ENCODE measurements around the gene SAP30BP.

SAP30BP gene

DNA sequence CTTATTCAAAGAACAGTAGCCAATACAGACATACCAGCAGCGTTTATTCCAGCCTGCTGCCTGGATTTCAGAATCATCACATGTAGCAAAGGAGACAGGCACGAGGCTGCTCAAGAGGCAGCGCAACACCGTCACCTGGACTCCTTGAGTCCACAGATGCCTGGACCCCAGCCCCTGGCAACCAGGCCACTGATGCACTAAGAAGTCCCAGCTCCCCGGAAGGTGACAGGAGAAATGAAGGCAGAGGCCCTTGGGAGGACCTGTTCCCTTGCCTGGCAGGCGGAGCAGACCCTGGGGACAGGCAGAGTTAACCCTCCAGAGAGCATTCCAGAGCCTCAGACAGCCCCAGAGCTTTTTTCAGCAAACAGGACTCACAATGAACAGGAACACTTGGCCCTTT, 17.5 kb upstream of the SAP30BP start:
- DNase-seq (ENCODE audit: low read depth) = no peak

DNA sequence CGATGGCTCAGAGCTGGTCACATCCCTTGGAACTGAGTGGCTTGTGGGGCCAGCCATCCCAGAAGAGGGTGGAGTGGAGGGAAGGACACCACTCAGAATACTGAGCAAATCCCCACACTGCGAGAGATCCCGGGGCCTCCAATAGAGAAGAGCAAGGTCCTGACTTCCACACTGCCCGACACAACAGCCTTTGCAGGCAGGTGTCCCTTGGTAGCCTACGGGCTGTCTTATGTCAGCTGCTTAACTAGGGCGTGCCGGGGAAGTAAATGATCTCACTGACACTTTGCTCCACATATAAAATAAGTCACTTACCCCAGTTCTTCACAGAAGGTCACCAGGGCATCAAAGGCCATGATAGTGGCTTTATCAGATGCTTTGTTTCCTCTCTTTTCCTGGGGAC, 16.3 kb upstream of the SAP30BP start:
- no peak for DNase-seq (ENCODE audit: low read depth)

DNA sequence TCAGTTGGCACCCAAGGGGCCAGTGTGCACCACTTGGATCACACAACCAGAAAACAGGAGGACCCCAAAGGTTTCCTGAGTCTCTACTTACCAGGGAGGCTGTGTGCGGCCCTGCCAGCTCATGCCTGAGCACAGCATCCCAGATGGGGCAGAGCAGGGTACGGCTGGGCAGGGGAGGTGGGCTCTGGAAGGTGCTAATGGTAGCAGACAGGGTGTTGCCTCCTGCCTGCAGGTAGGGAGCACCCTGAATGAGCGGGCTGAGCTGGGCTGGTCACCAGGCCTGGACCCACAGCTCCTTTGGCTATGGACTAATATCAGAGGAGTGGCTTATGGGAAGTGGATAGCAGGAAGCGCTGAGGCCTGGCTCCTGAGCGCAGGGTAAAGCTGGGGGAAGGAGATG, 14.8 kb upstream of the SAP30BP start:
- DNase-seq (ENCODE audit: low read depth) = no peak

DNA sequence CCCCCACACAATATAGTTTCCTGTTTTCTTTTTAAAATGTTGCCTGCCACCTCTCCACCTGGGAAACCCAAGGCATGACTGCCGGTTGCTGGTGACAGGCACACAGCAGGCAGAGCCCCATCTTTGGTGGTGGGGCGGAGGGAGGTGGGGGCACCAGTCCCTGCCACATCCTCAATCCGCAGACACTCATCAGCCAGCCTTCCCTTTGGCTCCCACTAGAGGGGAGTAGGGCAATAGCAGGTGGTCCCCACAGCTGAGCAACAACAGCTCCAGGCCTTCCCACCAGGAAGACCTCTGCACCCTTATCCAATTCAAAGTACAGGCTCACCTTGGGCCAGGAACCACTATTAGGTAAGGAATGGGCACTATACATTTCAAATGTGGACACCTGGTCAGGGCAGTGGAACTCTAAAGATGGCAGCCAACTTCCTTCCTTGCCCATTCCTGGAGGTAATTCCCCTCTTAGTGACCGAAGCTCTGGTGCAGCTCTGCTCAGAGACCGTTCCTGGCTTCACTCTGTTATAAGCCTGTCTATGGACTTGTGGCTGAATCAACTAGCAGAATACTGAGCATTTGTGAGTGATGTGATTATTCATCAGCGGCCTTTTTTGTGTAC, 14.1 kb upstream of the SAP30BP start:
- DNase-seq (ENCODE audit: low read depth) = no peak

DNA sequence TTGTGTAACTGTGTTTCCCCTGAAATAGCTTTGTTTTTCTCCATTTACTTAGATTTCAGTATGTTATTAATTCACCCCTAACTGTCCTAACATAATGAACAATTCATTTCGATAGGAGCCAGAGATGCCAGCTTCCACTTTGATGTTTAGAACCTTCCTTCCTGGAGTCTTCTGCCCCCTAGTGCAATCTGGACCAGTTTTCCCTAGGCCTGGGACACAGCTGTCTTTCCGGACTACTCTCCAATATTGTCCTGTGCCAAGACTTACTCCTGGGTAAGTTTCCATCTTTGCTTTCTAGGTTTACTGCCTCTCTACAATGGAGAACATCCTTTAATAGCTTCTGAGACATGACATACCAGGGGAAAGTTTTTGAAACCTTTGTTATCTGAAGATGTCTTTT, 13.0 kb upstream of the SAP30BP start:
- no peak for DNase-seq (ENCODE audit: low read depth)

DNA sequence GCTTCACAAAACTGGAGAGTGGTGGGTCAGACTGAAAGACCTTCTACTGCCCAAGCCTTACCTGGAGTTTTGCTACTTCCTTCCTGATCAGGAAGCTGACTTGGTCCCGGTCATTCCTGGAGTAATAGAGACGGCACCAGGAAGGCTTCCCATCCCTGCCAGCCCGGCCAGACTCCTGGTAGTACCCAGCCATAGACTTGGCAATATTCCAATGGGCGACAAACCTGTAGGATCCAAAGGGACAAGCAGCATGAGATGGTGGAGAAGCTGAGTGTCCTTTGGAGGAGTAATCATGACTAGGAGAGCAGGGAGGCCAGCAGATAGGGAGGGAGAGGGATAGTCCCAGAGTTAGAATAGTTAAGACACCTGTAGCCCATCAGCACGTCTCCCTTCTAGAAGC, 8.9 kb upstream of the SAP30BP start:
- DNase-seq (ENCODE audit: low read depth) = no peak

DNA sequence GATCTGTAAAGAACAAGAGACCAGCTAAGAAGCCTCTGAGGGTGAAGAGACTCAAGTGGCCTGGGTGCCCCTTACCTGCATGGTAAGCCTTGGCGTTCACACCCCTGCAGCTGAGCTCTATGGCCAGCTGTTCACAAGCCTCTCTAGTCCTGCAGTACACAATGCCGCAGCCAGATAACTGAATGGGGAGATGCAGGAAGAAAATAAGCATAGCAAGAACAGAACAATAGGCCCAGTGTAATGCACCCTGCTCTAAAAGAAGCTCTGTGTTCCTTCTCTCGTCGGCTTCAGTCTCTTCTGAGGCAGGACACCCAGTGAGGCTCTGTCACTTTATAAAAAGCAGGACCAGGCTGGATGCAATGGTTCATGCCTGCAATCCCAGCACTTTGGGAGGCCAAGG, 5.6 kb upstream of the SAP30BP start:
- DNase-seq (ENCODE audit: low read depth) = no peak

DNA sequence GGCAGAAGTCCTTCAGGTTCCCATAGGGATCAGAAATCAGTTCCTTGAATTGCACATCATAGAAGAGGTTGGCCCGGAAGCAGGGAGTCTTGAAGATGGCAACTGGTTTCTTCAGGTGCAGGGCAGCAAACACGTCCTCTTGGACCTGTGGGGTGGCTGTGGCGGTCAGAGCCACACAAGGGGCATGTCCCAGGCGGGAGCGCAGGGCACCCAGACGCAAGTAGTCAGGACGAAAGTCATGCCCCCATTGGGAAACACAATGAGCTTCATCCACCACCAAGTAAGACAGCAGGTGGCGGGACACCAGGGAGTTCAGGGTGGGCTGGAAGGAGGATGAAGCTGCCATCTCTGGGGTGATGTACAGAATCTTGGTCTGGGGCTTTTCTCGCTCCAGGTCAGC, 4.6 kb upstream of the SAP30BP start:
- DNase-seq (ENCODE audit: low read depth) = no peak

DNA sequence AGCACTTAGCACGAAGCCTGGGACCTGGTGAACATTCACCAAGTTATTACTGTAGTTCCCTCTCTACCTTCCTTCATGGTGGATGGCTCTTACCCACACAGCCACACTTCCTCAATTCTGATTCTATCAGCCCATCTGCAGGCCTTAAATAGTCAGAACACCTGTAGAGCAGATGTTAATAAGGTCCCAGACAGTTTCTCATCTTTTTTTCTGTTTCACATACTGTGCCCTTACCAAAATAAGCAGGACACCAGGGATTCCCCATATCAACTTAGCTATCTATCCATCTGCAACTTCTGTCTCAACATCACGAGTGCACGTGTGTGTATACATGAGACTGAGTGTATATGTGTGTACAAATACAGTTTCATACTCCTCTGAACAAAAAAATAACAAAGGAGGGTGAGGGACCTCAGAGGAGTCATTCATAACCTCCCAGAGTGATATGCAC, 3.0 kb upstream of the SAP30BP start:
- DNase-seq (ENCODE audit: low read depth) = no peak

DNA sequence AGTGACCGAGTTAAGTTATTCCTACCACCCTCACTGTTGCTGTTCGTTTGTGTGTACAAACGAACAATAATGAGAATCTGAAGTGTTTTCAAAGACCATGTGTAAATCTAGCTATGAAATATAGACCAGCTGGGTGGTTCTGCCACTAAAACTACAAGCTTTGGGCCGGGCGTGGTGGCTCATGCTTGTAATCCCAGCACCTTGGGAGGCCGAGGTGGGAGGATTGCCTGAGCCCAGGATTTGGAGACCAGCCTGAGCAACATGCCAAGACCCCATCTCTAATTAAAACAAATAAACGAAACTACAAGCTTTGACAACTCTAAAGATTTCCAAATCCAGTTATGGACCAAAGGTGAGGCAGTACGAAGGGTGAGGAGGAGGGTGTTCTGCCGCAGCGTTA, 1.2 kb upstream of the SAP30BP start:
- no peak for DNase-seq (ENCODE audit: low read depth)

DNA sequence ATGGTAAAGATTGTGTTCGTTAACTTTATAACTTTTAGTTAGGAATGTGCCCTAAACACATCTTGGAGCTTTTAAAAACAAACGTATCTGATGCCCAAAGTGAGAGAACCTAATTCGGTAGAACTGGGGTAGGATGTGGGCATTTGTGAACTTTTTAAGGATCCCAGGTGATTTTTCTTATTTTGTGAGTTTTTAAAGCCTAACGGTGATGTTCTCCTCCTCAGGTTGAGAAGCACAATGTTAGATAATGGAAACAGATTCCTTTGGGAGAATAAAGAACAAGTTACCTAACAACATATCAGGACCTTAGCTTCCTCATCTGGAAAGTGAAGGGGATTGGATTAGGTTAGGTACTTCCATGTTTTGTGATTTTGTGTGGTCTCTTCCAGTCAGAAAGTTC, 687 bp downstream of the SAP30BP start:
- DNase-seq (ENCODE audit: low read depth) = no peak

DNA sequence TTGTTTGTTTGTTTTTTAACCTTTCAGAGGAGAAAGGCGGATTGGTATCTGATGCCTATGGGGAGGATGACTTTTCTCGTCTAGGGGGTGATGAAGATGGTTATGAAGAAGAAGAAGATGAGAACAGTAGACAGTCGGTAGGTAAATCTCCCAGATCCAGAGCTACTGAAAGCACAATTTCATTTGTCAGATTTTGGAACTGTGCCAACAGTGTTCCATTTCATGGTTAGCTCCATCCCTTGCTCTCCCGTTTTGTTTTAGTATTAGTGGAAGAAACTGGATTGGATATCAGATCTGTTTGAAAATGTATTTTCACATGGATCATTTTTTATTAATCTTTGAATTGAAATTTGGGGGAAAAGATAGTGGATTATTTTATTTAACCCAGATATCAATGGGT, 1.4 kb downstream of the SAP30BP start:
- DNase-seq (ENCODE audit: low read depth) = no peak

DNA sequence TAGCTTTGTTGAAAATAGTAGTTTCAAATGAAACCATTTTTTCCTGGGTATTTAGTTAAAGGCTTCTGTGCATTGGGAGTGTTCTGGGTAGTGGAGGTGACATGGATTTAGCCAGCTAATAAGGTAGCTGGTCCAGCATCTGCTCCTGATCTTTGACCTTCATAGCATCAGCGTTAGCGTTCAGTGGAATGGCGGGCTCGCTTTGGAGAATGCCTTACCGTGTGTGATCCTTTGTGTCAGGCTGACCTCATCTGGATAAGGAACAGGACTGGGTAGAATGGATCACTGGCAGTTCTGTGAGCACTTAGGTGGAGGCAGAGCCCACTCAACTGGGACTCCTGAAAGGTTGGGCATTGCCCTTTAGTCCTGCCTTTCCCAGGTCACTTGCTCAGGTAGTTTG, 3.7 kb downstream of the SAP30BP start:
- DNase-seq (ENCODE audit: low read depth) = no peak

DNA sequence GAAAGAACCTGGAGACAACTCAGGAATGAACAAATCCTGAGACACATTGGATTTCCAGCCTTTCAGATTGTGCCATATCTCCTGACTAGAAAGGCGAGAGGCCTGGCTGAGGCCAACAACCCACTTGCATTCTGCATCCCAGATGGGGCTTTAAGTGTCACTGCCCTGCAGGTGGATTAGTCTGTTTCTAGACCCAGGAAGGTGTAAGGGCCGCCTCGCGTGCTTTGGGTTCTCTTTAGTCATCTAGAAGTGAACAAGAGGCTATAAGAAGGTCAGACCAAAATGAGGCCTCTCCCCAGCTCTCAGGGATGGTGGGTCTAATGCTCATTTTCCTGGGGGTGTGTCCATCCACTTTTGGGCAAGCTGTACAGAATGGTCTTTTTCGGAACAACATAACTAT, 4.9 kb downstream of the SAP30BP start:
- no peak for DNase-seq (ENCODE audit: low read depth)

DNA sequence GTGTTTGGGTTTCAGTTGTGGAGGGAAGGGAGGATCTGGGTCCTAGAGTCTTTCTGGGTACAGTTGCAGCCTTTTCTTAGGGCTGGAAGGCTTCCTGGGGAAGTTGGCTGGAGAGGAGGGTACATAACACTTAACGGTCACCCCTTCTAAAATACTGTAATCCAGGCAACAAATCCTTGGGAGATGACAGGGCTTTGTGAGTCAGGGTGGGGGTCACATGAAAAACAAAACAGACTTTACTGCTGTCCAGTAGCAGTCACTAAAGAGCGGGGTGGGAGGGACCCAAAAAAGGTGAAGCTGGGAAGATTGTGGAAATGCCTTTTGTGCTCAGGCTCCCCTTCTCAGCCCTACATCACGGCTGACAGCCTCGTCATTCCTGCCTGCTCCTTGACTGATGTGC, 6.3 kb downstream of the SAP30BP start:
- DNase-seq (ENCODE audit: low read depth) = no peak

DNA sequence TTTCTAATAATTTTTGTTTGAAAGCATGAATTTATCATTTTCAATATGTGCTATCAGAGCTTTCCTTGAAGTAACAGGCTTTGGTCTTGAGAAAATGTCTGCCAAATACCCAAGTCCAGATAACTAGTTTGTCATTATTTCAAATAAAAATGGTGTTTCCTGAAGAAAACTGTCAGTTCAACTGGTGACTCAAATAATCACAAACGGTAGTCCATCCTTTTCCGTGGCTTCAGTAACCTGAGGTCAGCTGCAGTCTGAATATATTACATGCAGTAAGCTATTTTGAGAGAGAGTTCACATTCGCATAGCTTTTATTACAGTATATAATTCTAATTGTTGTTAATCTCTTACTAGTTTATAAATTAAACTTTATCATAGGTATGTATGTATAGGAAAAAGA, 9.3 kb downstream of the SAP30BP start:
- no peak for DNase-seq (ENCODE audit: low read depth)

DNA sequence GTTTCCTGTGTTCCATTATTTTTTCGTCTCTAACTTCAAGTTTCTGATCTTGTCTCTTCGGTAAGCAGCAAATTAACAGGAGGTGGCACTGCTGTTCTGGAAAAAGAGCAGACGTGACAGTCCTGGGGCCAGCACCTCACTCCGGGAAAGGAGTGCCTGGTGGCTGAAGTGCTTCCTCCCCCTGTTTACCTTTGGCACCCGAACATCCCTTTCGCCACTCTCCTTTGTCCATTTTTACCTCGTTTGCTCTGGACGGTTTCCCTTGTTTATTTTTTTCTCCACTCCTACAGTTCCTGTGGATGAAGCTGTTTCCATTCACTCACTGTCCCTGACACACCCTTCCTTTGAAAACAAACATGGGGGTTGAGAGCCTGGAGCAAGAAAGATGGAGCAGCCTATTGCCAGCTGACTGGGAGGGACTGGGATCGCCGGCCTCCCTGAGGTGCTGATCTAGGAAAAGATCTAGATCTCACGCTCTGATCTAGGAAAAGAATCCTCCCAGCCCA, 12.6 kb downstream of the SAP30BP start:
- no peak for DNase-seq (ENCODE audit: low read depth)

DNA sequence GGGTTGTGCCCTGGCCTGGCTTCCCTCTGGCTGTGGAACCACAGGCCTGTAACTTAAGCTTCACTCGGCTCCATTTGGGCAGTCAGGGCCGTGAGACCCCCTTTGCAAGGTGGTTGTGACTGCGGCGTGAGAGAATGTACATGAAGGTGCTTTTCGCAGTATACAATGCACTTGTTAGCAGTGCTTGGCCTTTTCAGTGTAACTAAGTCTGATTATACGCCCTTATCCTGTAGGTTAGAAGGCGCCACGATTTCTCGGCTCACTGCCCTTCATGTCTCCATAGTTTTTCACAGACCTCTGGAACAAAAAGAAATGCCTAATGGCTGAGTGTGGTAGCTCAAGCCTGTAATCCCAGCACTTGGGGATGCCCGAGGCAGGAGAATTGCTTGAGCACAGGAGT, 13.3 kb downstream of the SAP30BP start:
- no peak for DNase-seq (ENCODE audit: low read depth)

DNA sequence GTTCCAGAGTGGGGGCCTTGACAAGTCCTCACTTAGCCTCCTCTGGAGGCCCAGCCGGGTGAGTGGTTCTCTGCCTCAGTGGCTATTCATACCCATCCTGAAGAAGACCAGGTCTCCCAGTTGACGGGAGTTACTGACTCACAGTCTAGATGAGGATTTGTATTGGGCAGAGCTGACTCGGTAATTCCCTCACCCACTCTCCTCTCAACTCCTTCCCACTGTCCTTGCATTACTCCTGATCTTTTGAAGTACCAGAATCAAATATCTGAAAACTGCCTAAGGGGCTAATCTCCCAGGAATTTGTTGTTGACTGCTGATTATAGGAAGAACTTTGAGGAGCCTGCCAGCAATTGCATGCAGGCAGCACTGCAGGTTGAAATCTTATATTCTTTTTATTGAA, 14.2 kb downstream of the SAP30BP start:
- DNase-seq (ENCODE audit: low read depth) = no peak

DNA sequence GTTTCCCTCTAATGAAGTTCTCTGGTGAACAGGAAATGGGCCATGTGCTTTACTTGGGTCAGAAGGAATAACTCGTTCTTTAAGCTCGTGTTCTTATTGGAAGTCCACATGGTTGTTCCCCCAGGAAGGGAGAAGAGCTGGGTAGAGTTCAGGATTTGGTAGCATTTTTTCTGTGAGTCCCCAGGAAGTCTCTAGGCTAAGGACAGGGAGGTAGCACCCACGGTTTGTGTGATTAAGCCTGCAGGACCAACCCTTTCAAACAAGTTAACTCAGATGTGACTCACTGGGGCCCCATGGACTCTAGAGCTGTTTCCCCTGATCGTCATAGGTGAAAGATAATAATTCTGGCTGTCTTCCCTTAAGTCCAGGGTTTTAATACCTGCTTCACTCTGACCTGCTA, 16.4 kb downstream of the SAP30BP start:
- DNase-seq (ENCODE audit: low read depth) = no peak

DNA sequence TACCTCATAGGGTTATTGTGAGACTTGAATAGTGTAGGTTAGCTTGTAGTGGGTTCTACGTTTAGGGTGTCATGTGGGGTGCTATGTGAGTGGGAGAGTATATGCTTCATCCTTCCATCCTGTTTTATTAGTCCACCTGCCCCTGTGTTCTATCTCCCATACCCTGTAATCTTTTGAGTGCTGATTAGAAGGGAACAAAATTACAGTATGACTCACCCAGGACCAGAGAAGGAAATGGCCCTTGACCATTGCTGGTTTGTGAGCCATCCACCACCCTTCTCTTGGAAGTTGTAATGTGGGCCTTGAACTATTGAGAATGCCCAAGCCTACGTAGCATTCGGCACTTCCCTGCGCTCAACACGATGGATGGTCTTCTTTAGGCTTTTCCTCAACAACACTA, 17.1 kb downstream of the SAP30BP start:
- DNase-seq (ENCODE audit: low read depth) = no peak

DNA sequence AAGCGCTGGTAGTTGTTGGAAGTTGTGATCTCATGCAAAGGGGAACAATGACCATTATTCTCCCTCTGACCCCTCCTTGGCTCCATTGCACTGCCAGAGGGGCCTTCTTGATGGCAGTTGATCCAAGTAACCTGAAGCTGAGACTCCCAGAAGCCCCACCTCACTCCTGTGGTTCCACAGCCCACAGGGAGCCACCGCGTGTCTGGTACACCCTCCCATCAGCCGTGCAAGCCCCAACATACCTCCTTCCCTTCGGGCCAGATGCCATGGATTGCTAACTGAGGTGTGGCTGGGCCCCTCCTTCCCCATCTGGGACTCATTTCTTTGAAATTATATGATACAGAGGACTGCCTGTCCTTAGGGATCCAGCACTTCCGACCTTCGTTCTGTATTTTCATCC, 17.8 kb downstream of the SAP30BP start:
- peak; percentile 54 for DNase-seq (ENCODE audit: low read depth)

DNA sequence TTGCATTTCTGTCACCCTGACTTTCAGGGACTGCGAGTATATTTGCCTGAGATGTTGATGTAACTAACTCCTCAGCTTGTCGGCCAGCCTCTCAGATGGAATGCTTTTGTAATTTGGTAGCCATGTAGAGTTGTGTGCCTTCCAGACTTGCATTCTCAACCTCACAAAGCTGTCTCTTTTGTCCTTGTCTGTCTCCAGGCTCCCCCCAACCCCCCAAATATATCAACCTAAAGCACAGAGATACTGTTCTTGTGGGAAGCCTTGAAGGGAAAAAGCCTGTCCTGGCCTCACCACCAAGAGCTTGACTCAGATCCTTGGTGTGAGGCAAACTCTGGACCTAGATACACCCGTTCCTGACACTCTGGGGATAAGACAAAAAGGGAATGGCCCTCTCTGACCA, 18.4 kb downstream of the SAP30BP start:
- DNase-seq (ENCODE audit: low read depth) = no peak

DNA sequence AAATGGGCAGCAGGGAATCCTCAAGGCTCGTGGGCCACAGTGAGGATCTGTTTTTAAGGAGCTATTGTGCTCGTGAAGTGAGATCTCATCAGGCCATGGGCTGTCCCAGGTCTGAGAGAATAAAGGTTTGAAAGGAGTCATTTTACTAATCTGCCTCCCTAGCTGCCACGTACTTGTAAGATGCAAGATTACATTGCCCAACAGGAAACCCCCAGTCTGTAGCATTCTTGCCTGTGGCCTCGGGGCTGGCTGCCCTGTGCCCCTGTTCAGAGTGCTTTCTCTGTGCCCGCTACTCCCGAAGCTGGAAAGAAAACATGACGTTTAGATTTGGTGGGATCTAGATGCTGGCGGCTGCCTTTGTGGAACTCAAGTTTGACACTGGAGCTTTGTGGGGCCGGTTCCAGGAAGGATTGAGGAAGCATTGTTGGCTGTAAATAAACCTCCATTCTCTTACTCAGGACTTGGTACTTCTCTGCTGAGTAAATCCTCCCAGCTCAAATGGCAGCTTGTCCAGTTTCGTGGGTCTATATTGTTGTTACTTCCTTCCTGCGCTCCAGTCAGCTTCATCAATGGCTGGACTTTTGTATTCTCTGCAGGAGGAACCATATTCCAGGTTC, 21.2 kb downstream of the SAP30BP start:
- no peak for DNase-seq (ENCODE audit: low read depth)
